DND-41 (cell line): Measurements from ENCODE around the gene SLC35F3.

ENCODE experiments used
- EZH2 ChIP-seq: IDR thresholded peaks from 3 replicates; pipeline ENCODE4 v1.6.1; 2012; ENCODE audit warnings: borderline replicate concordance, low read depth, mild to moderate bottlenecking, moderate library complexity, low read length, inconsistent platforms; ENCODE audit not compliant: severe bottlenecking
- TF ChIP-seq, protein P1 (sequence below): IDR thresholded peaks from 2 replicates; pipeline ENCODE4 v1.5.1; 2012; ENCODE audit warnings: borderline replicate concordance, low read length, moderate library complexity, mild to moderate bottlenecking; ENCODE audit not compliant: poor library complexity, severe bottlenecking; ENCODE audit errors: extremely low read depth

GRCh38 chr1:234340528-234340927 lies 436.1 kb downstream of the SLC35F3 start:
- TF ChIP-seq, protein P1, sequence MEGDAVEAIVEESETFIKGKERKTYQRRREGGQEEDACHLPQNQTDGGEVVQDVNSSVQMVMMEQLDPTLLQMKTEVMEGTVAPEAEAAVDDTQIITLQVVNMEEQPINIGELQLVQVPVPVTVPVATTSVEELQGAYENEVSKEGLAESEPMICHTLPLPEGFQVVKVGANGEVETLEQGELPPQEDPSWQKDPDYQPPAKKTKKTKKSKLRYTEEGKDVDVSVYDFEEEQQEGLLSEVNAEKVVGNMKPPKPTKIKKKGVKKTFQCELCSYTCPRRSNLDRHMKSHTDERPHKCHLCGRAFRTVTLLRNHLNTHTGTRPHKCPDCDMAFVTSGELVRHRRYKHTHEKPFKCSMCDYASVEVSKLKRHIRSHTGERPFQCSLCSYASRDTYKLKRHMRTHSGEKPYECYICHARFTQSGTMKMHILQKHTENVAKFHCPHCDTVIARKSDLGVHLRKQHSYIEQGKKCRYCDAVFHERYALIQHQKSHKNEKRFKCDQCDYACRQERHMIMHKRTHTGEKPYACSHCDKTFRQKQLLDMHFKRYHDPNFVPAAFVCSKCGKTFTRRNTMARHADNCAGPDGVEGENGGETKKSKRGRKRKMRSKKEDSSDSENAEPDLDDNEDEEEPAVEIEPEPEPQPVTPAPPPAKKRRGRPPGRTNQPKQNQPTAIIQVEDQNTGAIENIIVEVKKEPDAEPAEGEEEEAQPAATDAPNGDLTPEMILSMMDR, result no peak
- no peak for TF ChIP-seq EZH2
